Measurements from ENCODE around the gene HECTD1. TPM values are rescaled to one million over a fixed set of nuclear protein-coding genes. Genes with fewer than 3 reads are reported as not detected.

The HECTD1 gene
- total and polyA plus RNA-seq, 7 experiments from 2014 or later: 25.5 to 163 (median 147) TPM

GRCh38 chr14:31159682-31160296 is 47.8 kb downstream of the HECTD1 start:
- H3K4me3 ChIP-seq (ENCODE audit: low read length): no peak overlapping the region
- Mint-ChIP-seq H3K9me3 (no peaks in the 10 kb centered on the region), H3K27me3 (no peaks in the 10 kb centered on the region), H3K27ac (no peak overlapping the region), H3K36me3 (peaks cover 0 to 24% (median 14%) of the 10 kb centered on the region in 5 donors), H3K4me3 (no peak overlapping the region), H3K4me1 (peaks cover 0 to 5% (median 0%) of the 10 kb centered on the region in 7 donors)
- H3K9me3 ChIP-seq (ENCODE audit: control insufficient read depth in 2 of 3, low read length in 3 of 3): no peaks in the 10 kb centered on the region
- DNase-seq (no peak), ATAC-seq (no peak)
- H3K27me3 ChIP-seq (ENCODE audit: control insufficient read depth in 2 of 2, insufficient read depth in 2 of 2, low read length in 2 of 2): no peaks in the 10 kb centered on the region
- intact Hi-C loops (cut with micrococcal nuclease): loop anchor here in 1 of 2 donors (5.0 to 10.0 kb wide), 2 partner anchors 45 to 198 kb away; partner anchors contain the start of gene HECTD1
- H3K4me1 ChIP-seq (ENCODE audit: control insufficient read depth in 2 of 2, insufficient read depth in 2 of 2, low read length in 2 of 2): no peaks in the 10 kb centered on the region
- CTCF ChIA-PET: no interaction called here
- H3K36me3 ChIP-seq (ENCODE audit: control insufficient read depth in 2 of 3, insufficient read depth in 3 of 3, low read length in 3 of 3): peaks cover 0 to 45% (median 5%) of the 10 kb centered on the region in 3 experiments
- POLR2A ChIA-PET: no interaction called here
- H3K27ac ChIP-seq (ENCODE audit: low read depth, low read length): no peak overlapping the region

GRCh38 chr14:31154956-31155355 is 52.6 kb downstream of the HECTD1 start:
- Mint-ChIP-seq H3K27me3 (no peaks in the 10 kb centered on the region), H3K9me3 (no peaks in the 10 kb centered on the region), H3K36me3 (peaks cover 0 to 29% (median 22%) of the 10 kb centered on the region in 5 donors), H3K27ac (no peak overlapping the region), H3K4me3 (no peak overlapping the region), H3K4me1 (peaks cover 0 to 5% (median 0%) of the 10 kb centered on the region in 7 donors)
- no peaks in the 10 kb centered on the region for H3K27me3 ChIP-seq (ENCODE audit: control insufficient read depth in 2 of 2, insufficient read depth in 2 of 2, low read length in 2 of 2)
- H3K36me3 ChIP-seq (ENCODE audit: control insufficient read depth in 2 of 3, insufficient read depth in 3 of 3, low read length in 3 of 3): peaks cover 0 to 45% (median 0%) of the 10 kb centered on the region in 3 experiments
- ChIA-PET CTCF (interaction anchor here (0.6 kb wide), 1 partner anchor 86 kb away, joined by 3 read pairs; no protein-coding TSS in a partner anchor), POLR2A (no interaction called here)
- DNase-seq: no peak
- H3K4me3 ChIP-seq (ENCODE audit: low read length): no peak overlapping the region
- intact Hi-C loops (cut with micrococcal nuclease): loop anchor here in 1 of 2 donors (10.0 kb wide), 1 partner anchor 50 kb away; the partner anchor contains the start of gene HECTD1
- ATAC-seq: no peak
- H3K9me3 ChIP-seq (ENCODE audit: control insufficient read depth in 2 of 3, low read length in 3 of 3): no peaks in the 10 kb centered on the region
- no peaks in the 10 kb centered on the region for H3K4me1 ChIP-seq (ENCODE audit: control insufficient read depth in 2 of 2, insufficient read depth in 2 of 2, low read length in 2 of 2)
- H3K27ac ChIP-seq (ENCODE audit: low read depth, low read length): no peak overlapping the region

DNA sequence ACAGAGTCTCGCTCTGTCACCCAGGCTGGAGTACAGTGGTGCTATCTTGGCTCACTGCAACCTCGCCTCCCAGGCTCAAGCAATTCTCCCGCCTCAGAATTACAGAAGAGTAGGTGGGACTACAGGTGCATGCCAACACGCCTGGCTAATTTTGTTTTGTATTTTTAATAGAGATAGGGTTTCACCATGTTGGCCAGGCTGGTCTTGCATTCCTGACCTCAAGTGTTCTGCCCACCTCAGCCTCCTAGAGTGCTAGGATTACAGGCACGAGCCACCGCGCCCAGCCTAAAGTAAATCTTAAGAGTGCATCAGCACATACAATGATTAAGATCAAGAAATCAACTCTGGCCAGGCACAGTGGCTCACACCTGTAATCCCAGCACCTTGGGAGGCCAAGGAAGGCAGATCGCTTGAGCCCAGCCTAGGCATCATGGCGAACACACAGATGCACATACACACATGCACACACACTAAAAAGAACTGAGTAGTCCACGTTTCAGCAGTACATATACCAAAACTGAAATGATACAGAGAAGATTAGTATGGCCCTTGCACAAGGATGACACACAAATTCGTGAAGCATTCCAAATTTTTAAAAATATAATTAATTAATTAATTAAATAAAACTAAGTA is 65.0 kb downstream of the HECTD1 start:
- intact Hi-C loops (cut with micrococcal nuclease): loop anchor here in 1 of 2 donors (5.0 kb wide), 1 partner anchor 35 kb away; no protein-coding TSS in a partner anchor
- H3K27me3 ChIP-seq (ENCODE audit: control insufficient read depth in 2 of 2, insufficient read depth in 2 of 2, low read length in 2 of 2): no peaks in the 10 kb centered on the region
- no peaks in the 10 kb centered on the region for H3K9me3 ChIP-seq (ENCODE audit: control insufficient read depth in 2 of 3, low read length in 3 of 3)
- no peaks in the 10 kb centered on the region for H3K9me3 Mint-ChIP-seq
- POLR2A ChIA-PET: no interaction called here
- H3K27me3 Mint-ChIP-seq: no peaks in the 10 kb centered on the region
- H3K36me3 ChIP-seq (ENCODE audit: control insufficient read depth in 2 of 3, insufficient read depth in 3 of 3, low read length in 3 of 3): peaks cover 21 to 64% (median 33%) of the 10 kb centered on the region in 3 experiments
- peak overlapping the region in 1 of 9 donors; percentile 22 for H3K27ac Mint-ChIP-seq
- H3K36me3 Mint-ChIP-seq: peaks cover 4 to 20% (median 13%) of the 10 kb centered on the region in 5 donors
- H3K4me1 ChIP-seq (ENCODE audit: control insufficient read depth in 2 of 2, insufficient read depth in 2 of 2, low read length in 2 of 2): no peaks in the 10 kb centered on the region
- no peak for DNase-seq
- no peak overlapping the region for H3K4me3 Mint-ChIP-seq
- peaks cover 0 to 5% (median 0%) of the 10 kb centered on the region in 7 donors for H3K4me1 Mint-ChIP-seq
- ATAC-seq: no peak
- H3K27ac ChIP-seq (ENCODE audit: low read depth, low read length): no peak overlapping the region
- H3K4me3 ChIP-seq (ENCODE audit: low read length): no peak overlapping the region
- CTCF ChIA-PET: no interaction called here

DNA sequence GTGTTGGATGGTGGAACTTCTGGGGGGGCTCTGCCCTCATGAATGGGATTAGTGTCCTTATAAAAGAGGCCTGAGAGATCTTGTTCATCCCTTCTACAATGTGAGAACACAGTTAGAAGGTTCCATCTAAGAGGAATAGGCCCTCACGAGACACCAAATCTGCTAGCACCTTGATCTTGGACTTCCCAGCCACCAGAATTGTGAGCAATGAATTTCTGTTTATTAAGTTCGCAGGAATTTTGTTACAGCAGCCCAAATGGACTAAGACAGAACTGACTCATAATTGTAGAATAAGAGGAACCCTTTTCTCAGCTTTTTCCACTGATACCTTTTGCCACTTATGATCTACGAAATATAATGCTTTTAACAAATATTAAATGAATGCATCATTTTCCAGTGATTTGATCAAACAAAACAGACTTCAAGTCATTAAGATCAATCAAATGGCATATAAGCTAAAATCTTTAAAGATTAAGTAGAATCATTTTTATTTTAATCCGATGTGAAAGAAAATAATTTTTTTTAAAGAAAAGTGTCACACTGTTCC is 68.2 kb downstream of the HECTD1 start:
- H3K4me1 ChIP-seq (ENCODE audit: control insufficient read depth in 2 of 2, insufficient read depth in 2 of 2, low read length in 2 of 2): no peaks in the 10 kb centered on the region
- H3K27ac ChIP-seq (ENCODE audit: low read depth, low read length): no peak overlapping the region
- Mint-ChIP-seq H3K27me3 (no peaks in the 10 kb centered on the region), H3K36me3 (peaks cover 4 to 28% (median 19%) of the 10 kb centered on the region in 5 donors), H3K4me1 (peaks cover 0 to 5% (median 0%) of the 10 kb centered on the region in 7 donors), H3K9me3 (no peaks in the 10 kb centered on the region), H3K27ac (no peak overlapping the region), H3K4me3 (no peak overlapping the region)
- H3K9me3 ChIP-seq (ENCODE audit: control insufficient read depth in 2 of 3, low read length in 3 of 3): no peaks in the 10 kb centered on the region
- H3K27me3 ChIP-seq (ENCODE audit: control insufficient read depth in 2 of 2, insufficient read depth in 2 of 2, low read length in 2 of 2): no peaks in the 10 kb centered on the region
- H3K36me3 ChIP-seq (ENCODE audit: control insufficient read depth in 2 of 3, insufficient read depth in 3 of 3, low read length in 3 of 3): peaks cover 7 to 66% (median 29%) of the 10 kb centered on the region in 3 experiments
- intact Hi-C loops (cut with micrococcal nuclease): no loop called here
- no peak for ATAC-seq
- no peak for DNase-seq
- ChIA-PET CTCF (no interaction called here), POLR2A (no interaction called here)
- no peak overlapping the region for H3K4me3 ChIP-seq (ENCODE audit: low read length)

- no peaks in the 10 kb centered on the region for H3K27me3 ChIP-seq (ENCODE audit: control insufficient read depth in 2 of 2, insufficient read depth in 2 of 2, low read length in 2 of 2)
- intact Hi-C loops (cut with micrococcal nuclease): no loop called here
- no peaks in the 10 kb centered on the region for H3K4me1 ChIP-seq (ENCODE audit: control insufficient read depth in 2 of 2, insufficient read depth in 2 of 2, low read length in 2 of 2)
- Mint-ChIP-seq H3K4me3 (no peak overlapping the region), H3K9me3 (no peaks in the 10 kb centered on the region), H3K4me1 (peaks cover 0 to 5% (median 0%) of the 10 kb centered on the region in 7 donors), H3K36me3 (peaks cover 6 to 29% (median 20%) of the 10 kb centered on the region in 5 donors), H3K27ac (peak overlapping the region in 2 of 9 donors; percentile 32 to 61), H3K27me3 (no peaks in the 10 kb centered on the region)
- H3K9me3 ChIP-seq (ENCODE audit: control insufficient read depth in 2 of 3, low read length in 3 of 3): no peaks in the 10 kb centered on the region
- ATAC-seq (no peak), DNase-seq (no peak)
- H3K36me3 ChIP-seq (ENCODE audit: control insufficient read depth in 2 of 3, insufficient read depth in 3 of 3, low read length in 3 of 3): peaks cover 6 to 63% (median 22%) of the 10 kb centered on the region in 3 experiments
- ChIA-PET POLR2A (no interaction called here), CTCF (interaction anchor here (0.6 to 1.0 kb wide), 2 partner anchors 12 to 1419 kb away, joined by 3 read pairs; no protein-coding TSS in a partner anchor)
- no peak overlapping the region for H3K27ac ChIP-seq (ENCODE audit: low read depth, low read length)
- no peak overlapping the region for H3K4me3 ChIP-seq (ENCODE audit: low read length)
These were observed 69.3 kb downstream of the HECTD1 start for GRCh38 chr14:31138301-31138700.

DNA sequence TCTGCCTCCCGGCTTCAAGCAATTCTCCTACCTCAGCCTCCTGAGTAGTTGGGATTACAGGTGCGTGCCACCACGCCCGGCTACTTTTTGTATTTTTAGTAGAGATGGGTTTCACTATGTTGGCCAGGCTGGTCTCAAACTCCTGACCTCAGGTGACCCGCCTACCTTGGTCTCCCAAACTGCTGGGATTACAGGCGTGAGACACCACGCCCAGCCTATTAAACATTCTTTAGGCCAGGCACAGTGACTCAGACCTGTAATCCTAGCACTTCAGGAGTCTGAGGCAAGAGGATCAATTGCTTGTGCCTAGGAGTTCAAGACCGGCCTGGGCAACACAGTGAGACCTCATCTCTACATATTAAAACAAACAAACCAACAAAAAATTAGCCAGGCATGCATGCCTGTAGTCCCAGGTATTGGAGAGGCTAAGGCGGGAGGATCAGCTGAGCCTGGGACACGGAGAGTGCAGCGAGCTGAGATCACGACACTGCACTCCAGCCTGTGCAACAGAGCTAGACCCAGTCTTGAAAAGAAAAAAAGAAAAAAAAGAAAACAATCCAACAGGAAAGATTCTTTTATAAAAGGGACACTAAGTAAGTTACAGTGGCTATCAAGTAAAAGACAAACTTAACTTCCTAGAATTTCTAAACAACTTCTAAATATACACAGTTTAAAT is 70.2 kb downstream of the HECTD1 start:
- Mint-ChIP-seq H3K9me3 (no peaks in the 10 kb centered on the region), H3K27me3 (no peaks in the 10 kb centered on the region), H3K4me1 (peaks cover 0 to 5% (median 0%) of the 10 kb centered on the region in 7 donors), H3K36me3 (peaks cover 9 to 31% (median 24%) of the 10 kb centered on the region in 5 donors), H3K4me3 (no peak overlapping the region), H3K27ac (peak overlapping the region in 2 of 9 donors; percentile 28 to 61)
- no peaks in the 10 kb centered on the region for H3K27me3 ChIP-seq (ENCODE audit: control insufficient read depth in 2 of 2, insufficient read depth in 2 of 2, low read length in 2 of 2)
- ATAC-seq: no peak
- CTCF ChIA-PET: no interaction called here
- no peaks in the 10 kb centered on the region for H3K4me1 ChIP-seq (ENCODE audit: control insufficient read depth in 2 of 2, insufficient read depth in 2 of 2, low read length in 2 of 2)
- no peak for DNase-seq
- H3K4me3 ChIP-seq (ENCODE audit: low read length): no peak overlapping the region
- intact Hi-C loops (cut with micrococcal nuclease): no loop called here
- H3K27ac ChIP-seq (ENCODE audit: low read depth, low read length): no peak overlapping the region
- no peaks in the 10 kb centered on the region for H3K9me3 ChIP-seq (ENCODE audit: control insufficient read depth in 2 of 3, low read length in 3 of 3)
- POLR2A ChIA-PET: no interaction called here
- peaks cover 9 to 63% (median 22%) of the 10 kb centered on the region in 3 experiments for H3K36me3 ChIP-seq (ENCODE audit: control insufficient read depth in 2 of 3, insufficient read depth in 3 of 3, low read length in 3 of 3)

All from naive thymus-derived CD4-positive, alpha-beta T cell (primary cell).